Liver (tissue), 9 donors: ENCODE measurements around the gene DUSP14. TPM values are rescaled to one million over a fixed set of nuclear protein-coding genes. Genes with fewer than 3 reads are reported as not detected.

Experiments
- DNase-seq: peaks from one replicate; pipeline ENCODE4 v3.0.0-alpha.2; 2017; ENCODE audit warnings: low spot score
- H3K27ac ChIP-seq, 2 donors: one replicate each; pipeline ENCODE4 v1.7.0; 2013; ENCODE audit warnings: inconsistent platforms in 2 of 2, low read length in 2 of 2, control low read depth in 1 of 2, low read depth in 1 of 2, mild to moderate bottlenecking in 1 of 2
- H3K27me3 ChIP-seq, 4 donors: one replicate each; pipeline versions ENCODE4 v1.6.1 to v1.7.0; 2013; ENCODE audit warnings: low read length in 3 of 4, inconsistent platforms in 1 of 4, mild to moderate bottlenecking in 1 of 4, moderate library complexity in 1 of 4; ENCODE audit not compliant: control insufficient read depth in 4 of 4, insufficient read depth in 4 of 4
- H3K36me3 ChIP-seq, 4 donors: one replicate each; pipeline versions ENCODE4 v1.6.1 to v1.7.0; 2013; ENCODE audit warnings: low read length in 3 of 4, mild to moderate bottlenecking in 3 of 4, low read depth in 1 of 4, moderate library complexity in 1 of 4; ENCODE audit not compliant: control insufficient read depth in 4 of 4, insufficient read depth in 3 of 4
- H3K4me1 ChIP-seq, 4 donors: one replicate each; pipeline versions ENCODE4 v1.6.1 to v1.7.0; 2013; ENCODE audit warnings: low read length in 3 of 4, mild to moderate bottlenecking in 3 of 4, moderate library complexity in 1 of 4; ENCODE audit not compliant: control insufficient read depth in 4 of 4, insufficient read depth in 4 of 4
- H3K4me3 ChIP-seq, 3 donors: one replicate each; pipeline versions ENCODE4 v1.6.1 to v1.7.0; 2013; ENCODE audit warnings: low read length in 3 of 3, control low read depth in 1 of 3, low read depth in 1 of 3, mild to moderate bottlenecking in 1 of 3
- H3K9ac ChIP-seq, 2 donors: one replicate each; pipeline ENCODE4 v1.7.0; 2013; ENCODE audit warnings: low read length in 2 of 2, mild to moderate bottlenecking in 2 of 2, moderate library complexity in 2 of 2, control low read depth in 1 of 2, low read depth in 1 of 2
- H3K9me3 ChIP-seq, 4 donors: one replicate each; pipeline versions ENCODE4 v1.6.1 to v1.7.0; 2013; ENCODE audit warnings: low read length in 3 of 4; ENCODE audit not compliant: control insufficient read depth in 4 of 4
- EGR1 ChIP-seq, 2 donors: IDR thresholded peaks; 2 replicates each; pipeline ENCODE4 v1.6.1; 2016 to 2018; ENCODE audit warnings: antibody characterized with exemption in 2 of 2, low read depth in 2 of 2
- FOXA1 ChIP-seq: IDR thresholded peaks from 2 replicates; pipeline ENCODE4 v1.6.1; 2016; ENCODE audit warnings: antibody characterized with exemption
- FOXA2 ChIP-seq: IDR thresholded peaks from 2 replicates; pipeline ENCODE4 v1.6.1; 2016; ENCODE audit warnings: antibody characterized with exemption
- GABPA ChIP-seq, 2 donors: IDR thresholded peaks in 1 of 2; conservative IDR thresholded peaks in 1 of 2; 2 replicates each; pipeline ENCODE4 v1.6.1; 2016; ENCODE audit warnings: antibody characterized with exemption in 2 of 2, mild to moderate bottlenecking in 1 of 2, moderate library complexity in 1 of 2
- HNF4A ChIP-seq, 2 donors: conservative IDR thresholded peaks; 2 replicates each; pipeline ENCODE4 v1.6.1; 2016; ENCODE audit warnings: antibody characterized with exemption in 2 of 2, mild to moderate bottlenecking in 2 of 2
- HNF4G ChIP-seq: IDR thresholded peaks from 2 replicates; pipeline ENCODE4 v1.6.1; 2016; ENCODE audit warnings: antibody characterized with exemption
- JUND ChIP-seq, 2 donors: IDR thresholded peaks; 2 replicates each; pipeline ENCODE4 v1.6.1; 2016; ENCODE audit warnings: antibody characterized with exemption in 2 of 2
- NR2F2 ChIP-seq: IDR thresholded peaks from 2 replicates; pipeline ENCODE4 v1.6.1; 2016; ENCODE audit warnings: antibody characterized with exemption
- RAD21 ChIP-seq, 2 donors: IDR thresholded peaks; 2 replicates each; pipeline ENCODE4 v1.6.1; 2016; ENCODE audit warnings: antibody characterized with exemption in 2 of 2, mild to moderate bottlenecking in 2 of 2
- RXRA ChIP-seq, 2 donors: IDR thresholded peaks; 2 replicates each; pipeline ENCODE4 v1.6.1; 2017 to 2018; ENCODE audit warnings: antibody characterized with exemption in 2 of 2, mild to moderate bottlenecking in 1 of 2
- SP1 ChIP-seq: IDR thresholded peaks from 2 replicates; pipeline ENCODE4 v1.6.1; 2018; ENCODE audit warnings: antibody characterized with exemption, mild to moderate bottlenecking
- TAF1 ChIP-seq: conservative IDR thresholded peaks from 2 replicates; pipeline ENCODE4 v1.6.1; 2016; ENCODE audit warnings: antibody characterized with exemption, mild to moderate bottlenecking
- YY1 ChIP-seq: IDR thresholded peaks from 2 replicates; pipeline ENCODE4 v1.6.1; 2016; ENCODE audit warnings: antibody characterized with exemption, mild to moderate bottlenecking
- polyA plus RNA-seq, 2 donors: library from polyadenylated mRNA; stranded (reverse) in 1 of 2; unstranded in 1 of 2; fragments of 200-250 nt in 1 of 2; fragments of >200 nt in 1 of 2; fragmentation: Nextera tagmentation in 1 of 2; extraction: Ambion mirVana in 1 of 2; gene quantifications; one replicate each; pipeline versions ENCODE4 v1.2.1 to v1.2.3, GENCODE V29; 2013 to 2015
- total RNA-seq, 2 donors: library from RNA; depleted of rRNA; stranded (reverse); fragments of >200 nt; gene quantifications; one replicate each; pipeline ENCODE4 v1.2.3, GENCODE V29; 2014
- TF ChIP-seq, protein P1 (sequence below): fragments of 150-350 bp; IDR thresholded peaks from 2 replicates; pipeline ENCODE4 v1.5.1; 2017; ENCODE audit warnings: improper control_type of control experiment, low read depth, low read length; ENCODE audit not compliant: missing input control
- TF ChIP-seq, protein P2 (sequence below): IDR thresholded peaks from 2 replicates; pipeline ENCODE4 v1.6.1; 2016; ENCODE audit warnings: antibody characterized with exemption
- TF ChIP-seq, protein P3 (sequence below): IDR thresholded peaks from 2 replicates; pipeline ENCODE4 v1.6.1; 2016; ENCODE audit warnings: antibody characterized with exemption
- TF ChIP-seq, protein P4 (sequence below): IDR thresholded peaks from 2 replicates; pipeline ENCODE4 v1.6.1; 2016; ENCODE audit warnings: antibody characterized with exemption
- TF ChIP-seq, protein P5 (sequence below): IDR thresholded peaks from 2 replicates; pipeline ENCODE4 v1.6.1; 2016; ENCODE audit warnings: antibody characterized with exemption, mild to moderate bottlenecking
- donor health status: healthy.
- donor health status: healthy.
- donor health status: healthy.
- donor health status: healthy.
- donor health status: healthy.

Gene DUSP14
- total and polyA plus RNA-seq, 4 donors = 6.3 to 15.7 (median 13.8) TPM

DNA sequence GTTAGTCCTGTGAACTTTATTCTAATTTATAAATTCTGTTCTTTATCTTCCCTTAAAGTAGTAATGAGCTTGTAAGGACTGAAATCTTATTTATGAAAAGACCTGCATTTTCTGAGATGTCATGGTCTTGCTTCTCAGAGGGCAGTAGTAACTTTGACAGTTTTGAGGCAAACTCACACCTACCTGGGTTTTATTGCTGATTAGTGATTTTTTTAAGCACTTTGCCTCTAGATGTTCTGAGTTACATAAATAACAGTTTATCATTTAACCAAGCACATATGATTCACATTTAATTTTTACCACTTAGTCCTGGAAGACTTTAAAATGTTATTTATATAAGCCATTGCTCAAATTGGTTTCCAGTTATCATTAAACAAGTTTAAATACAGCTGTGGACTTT is 10.7 kb downstream of the DUSP14 start:
- H3K4me3 ChIP-seq = no peak overlapping the region
- no peak for DNase-seq
- H3K27me3 ChIP-seq = no peaks in the 10 kb centered on the region
- peak overlapping the region; percentile 15 to 69 for H3K27ac ChIP-seq
- no peak overlapping the region for H3K9ac ChIP-seq
- no peaks in the 10 kb centered on the region for H3K36me3 ChIP-seq
- H3K9me3 ChIP-seq = no peaks in the 10 kb centered on the region
- peaks cover 8 to 32% (median 26%) of the 10 kb centered on the region in 4 donors for H3K4me1 ChIP-seq
- TF ChIP-seq HNF4G (no peak), FOXA2 (no peak), TAF1 (no peak), RXRA (IDR thresholded peaks at IDR 0.05) (no peak), GABPA (IDR thresholded peaks at IDR 0.05 in 1 of 2, conservative IDR thresholded peaks at IDR 0.05 in 1 of 2) (no peak), FOXA1 (no peak), EGR1 (IDR thresholded peaks at IDR 0.05; ENCODE audit: low read depth in 2 of 2) (no peak), RAD21 (IDR thresholded peaks at IDR 0.05) (no peak), NR2F2 (no peak), HNF4A (conservative IDR thresholded peaks at IDR 0.05) (no peak), SP1 (no peak), JUND (IDR thresholded peaks at IDR 0.05) (no peak), YY1 (no peak)
- TF ChIP-seq, protein P1, sequence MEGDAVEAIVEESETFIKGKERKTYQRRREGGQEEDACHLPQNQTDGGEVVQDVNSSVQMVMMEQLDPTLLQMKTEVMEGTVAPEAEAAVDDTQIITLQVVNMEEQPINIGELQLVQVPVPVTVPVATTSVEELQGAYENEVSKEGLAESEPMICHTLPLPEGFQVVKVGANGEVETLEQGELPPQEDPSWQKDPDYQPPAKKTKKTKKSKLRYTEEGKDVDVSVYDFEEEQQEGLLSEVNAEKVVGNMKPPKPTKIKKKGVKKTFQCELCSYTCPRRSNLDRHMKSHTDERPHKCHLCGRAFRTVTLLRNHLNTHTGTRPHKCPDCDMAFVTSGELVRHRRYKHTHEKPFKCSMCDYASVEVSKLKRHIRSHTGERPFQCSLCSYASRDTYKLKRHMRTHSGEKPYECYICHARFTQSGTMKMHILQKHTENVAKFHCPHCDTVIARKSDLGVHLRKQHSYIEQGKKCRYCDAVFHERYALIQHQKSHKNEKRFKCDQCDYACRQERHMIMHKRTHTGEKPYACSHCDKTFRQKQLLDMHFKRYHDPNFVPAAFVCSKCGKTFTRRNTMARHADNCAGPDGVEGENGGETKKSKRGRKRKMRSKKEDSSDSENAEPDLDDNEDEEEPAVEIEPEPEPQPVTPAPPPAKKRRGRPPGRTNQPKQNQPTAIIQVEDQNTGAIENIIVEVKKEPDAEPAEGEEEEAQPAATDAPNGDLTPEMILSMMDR = no peak
- TF ChIP-seq, protein P2, sequence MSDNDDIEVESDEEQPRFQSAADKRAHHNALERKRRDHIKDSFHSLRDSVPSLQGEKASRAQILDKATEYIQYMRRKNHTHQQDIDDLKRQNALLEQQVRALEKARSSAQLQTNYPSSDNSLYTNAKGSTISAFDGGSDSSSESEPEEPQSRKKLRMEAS = no peak
- TF ChIP-seq, protein P3, sequence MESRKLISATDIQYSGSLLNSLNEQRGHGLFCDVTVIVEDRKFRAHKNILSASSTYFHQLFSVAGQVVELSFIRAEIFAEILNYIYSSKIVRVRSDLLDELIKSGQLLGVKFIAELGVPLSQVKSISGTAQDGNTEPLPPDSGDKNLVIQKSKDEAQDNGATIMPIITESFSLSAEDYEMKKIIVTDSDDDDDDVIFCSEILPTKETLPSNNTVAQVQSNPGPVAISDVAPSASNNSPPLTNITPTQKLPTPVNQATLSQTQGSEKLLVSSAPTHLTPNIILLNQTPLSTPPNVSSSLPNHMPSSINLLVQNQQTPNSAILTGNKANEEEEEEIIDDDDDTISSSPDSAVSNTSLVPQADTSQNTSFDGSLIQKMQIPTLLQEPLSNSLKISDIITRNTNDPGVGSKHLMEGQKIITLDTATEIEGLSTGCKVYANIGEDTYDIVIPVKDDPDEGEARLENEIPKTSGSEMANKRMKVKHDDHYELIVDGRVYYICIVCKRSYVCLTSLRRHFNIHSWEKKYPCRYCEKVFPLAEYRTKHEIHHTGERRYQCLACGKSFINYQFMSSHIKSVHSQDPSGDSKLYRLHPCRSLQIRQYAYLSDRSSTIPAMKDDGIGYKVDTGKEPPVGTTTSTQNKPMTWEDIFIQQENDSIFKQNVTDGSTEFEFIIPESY = no peak
- TF ChIP-seq, protein P4, sequence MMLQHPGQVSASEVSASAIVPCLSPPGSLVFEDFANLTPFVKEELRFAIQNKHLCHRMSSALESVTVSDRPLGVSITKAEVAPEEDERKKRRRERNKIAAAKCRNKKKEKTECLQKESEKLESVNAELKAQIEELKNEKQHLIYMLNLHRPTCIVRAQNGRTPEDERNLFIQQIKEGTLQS = no peak
- TF ChIP-seq, protein P5, sequence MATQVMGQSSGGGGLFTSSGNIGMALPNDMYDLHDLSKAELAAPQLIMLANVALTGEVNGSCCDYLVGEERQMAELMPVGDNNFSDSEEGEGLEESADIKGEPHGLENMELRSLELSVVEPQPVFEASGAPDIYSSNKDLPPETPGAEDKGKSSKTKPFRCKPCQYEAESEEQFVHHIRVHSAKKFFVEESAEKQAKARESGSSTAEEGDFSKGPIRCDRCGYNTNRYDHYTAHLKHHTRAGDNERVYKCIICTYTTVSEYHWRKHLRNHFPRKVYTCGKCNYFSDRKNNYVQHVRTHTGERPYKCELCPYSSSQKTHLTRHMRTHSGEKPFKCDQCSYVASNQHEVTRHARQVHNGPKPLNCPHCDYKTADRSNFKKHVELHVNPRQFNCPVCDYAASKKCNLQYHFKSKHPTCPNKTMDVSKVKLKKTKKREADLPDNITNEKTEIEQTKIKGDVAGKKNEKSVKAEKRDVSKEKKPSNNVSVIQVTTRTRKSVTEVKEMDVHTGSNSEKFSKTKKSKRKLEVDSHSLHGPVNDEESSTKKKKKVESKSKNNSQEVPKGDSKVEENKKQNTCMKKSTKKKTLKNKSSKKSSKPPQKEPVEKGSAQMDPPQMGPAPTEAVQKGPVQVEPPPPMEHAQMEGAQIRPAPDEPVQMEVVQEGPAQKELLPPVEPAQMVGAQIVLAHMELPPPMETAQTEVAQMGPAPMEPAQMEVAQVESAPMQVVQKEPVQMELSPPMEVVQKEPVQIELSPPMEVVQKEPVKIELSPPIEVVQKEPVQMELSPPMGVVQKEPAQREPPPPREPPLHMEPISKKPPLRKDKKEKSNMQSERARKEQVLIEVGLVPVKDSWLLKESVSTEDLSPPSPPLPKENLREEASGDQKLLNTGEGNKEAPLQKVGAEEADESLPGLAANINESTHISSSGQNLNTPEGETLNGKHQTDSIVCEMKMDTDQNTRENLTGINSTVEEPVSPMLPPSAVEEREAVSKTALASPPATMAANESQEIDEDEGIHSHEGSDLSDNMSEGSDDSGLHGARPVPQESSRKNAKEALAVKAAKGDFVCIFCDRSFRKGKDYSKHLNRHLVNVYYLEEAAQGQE = no peak
